HK-2 (cell line): ENCODE measurements around the gene METTL24.
A peak's percentile ranks its signal among the peaks of the same experiment; 100 is the strongest.
"Not testable (repeated sequence)": the region's sequence is repeated elsewhere in the genome, so short reads cannot be mapped to it uniquely, and the experiment has no call there.

Experiments
- DNase-seq: peaks from one replicate; pipeline ENCODE4 v3.0.0-alpha.2; 2018; ENCODE audit not compliant: unreplicated experiment

Gene METTL24

GRCh38 chr6:110265273-110265672 lies 92.9 kb downstream of the METTL24 start:
- DNase-seq: no peak

GRCh38 chr6:110256366-110256765 lies 101.8 kb downstream of the METTL24 start:
- no peak for DNase-seq

DNA sequence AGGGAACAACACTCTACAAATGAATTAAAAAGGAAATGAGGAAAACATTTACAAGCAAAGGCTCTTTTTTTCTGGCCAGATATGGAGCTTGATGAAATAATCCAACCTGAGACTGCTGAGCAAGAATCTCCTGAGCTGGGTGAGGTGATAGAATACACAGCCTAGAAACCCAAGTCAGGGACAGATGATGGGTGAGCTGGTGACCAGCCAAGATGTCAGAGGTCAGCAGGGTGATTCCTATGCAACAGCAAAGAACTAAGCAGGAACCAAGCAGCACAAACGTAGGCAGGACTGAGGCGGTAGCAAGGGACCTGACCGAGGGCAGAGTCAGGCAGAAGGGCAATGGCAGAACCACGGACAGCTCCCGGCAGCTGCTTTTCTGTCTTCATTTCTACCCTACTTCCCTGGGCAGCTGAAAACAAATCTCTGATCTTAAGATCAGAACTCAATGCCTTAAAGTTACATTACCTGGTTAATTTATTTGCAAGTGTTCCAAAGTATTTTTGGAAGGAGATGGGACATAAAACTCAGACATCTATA lies 102.9 kb downstream of the METTL24 start:
- peak; percentile 25 for DNase-seq

GRCh38 chr6:110250838-110251237 lies 107.3 kb downstream of the METTL24 start:
- DNase-seq: no peak

DNA sequence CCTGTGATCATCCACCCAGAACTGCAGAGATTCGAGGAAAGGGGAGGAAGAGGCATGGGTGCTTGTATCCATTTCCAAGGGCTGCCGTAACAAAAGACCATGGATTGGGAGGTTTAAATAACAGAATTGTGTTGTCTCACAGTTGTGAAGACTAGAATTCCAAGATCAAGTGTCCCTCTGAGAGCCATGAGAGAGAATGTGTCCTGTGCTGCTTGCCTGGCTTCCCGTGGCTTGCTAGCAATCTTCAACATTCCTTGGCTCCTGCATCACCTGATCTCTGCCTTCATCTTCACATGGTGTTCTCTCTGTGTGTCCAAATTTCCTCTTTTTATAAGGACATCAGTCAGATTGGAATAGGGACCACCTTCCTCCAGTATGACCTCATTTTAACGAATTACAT lies 108.1 kb downstream of the METTL24 start:
- DNase-seq: no peak

- no peak for DNase-seq
Measured at GRCh38 chr6:110246900-110247546, 111.1 kb downstream of the METTL24 start.

- DNase-seq: no peak
Measured at GRCh38 chr6:110246378-110246777, 111.8 kb downstream of the METTL24 start.

DNA sequence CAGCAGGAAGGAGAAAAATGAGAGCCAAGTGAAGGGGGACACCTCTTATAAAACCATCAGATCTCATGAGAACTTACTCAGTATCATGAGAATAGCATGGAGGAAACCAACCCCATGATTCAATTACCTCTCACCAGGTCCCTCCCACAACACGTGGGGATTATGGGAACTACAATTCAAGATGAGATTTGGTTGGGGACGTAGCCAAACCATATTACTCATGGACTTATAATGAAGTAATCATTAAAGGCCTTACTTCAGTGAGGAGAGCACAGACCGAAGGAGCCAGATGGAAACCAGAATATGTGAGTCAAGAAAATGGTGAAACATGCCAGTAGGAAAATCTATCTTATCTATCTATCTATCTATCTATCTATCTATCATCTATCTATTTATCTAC lies 113.5 kb downstream of the METTL24 start:
- not testable (repeated sequence) for DNase-seq

- no peak for DNase-seq
Measured at GRCh38 chr6:110239526-110240274, 118.4 kb downstream of the METTL24 start.

- DNase-seq: not testable (repeated sequence)
Measured at GRCh38 chr6:110236007-110236406, 122.1 kb downstream of the METTL24 start.

DNA sequence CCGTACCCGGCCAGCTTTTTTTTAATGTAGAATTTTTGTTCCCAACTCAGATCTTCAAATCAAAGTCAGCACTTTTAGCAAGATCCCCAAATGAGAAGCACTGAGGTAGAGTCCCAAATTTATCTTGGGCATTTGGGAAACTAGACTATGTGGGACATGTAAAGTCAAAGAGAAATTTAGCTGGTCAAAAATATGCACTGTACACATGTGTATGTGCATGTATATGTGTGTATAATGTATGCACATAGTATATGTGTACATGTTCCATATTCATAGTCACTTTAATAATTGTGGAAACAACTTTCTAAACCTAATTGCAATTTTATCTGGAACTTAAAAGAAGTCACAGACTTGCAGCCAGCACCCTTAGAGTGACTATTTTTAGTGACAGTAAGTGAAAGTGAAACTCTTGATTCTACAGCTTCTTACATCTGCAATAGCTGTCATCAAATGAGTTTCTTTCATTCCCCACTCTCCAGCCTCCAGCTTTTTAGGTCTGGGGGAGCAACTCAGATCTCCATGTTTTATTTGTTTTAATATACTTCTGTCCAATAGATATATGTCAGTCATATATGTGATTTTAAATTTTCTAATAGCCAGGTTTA lies 124.3 kb downstream of the METTL24 start:
- DNase-seq: no peak

DNA sequence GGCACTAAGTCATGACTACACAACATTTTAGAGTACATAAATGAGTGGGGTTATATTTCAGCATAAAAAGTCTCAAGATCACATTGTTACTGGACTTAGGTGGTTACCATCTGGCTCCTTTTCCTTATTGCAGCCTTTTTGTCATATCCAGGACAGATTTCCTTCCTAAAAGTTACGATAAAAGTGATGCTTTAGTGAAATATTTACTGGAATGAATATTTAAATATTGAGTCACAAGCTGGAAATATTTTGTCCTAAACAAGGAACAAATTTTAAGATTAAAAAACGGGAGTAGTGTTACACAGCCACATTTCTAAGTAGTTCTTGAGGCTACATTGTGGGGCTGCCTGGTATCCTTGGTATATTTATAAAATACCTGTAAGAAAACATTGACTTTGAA lies 125.7 kb downstream of the METTL24 start:
- no peak for DNase-seq

GRCh38 chr6:110226261-110226660 lies 131.9 kb downstream of the METTL24 start:
- no peak for DNase-seq

DNA sequence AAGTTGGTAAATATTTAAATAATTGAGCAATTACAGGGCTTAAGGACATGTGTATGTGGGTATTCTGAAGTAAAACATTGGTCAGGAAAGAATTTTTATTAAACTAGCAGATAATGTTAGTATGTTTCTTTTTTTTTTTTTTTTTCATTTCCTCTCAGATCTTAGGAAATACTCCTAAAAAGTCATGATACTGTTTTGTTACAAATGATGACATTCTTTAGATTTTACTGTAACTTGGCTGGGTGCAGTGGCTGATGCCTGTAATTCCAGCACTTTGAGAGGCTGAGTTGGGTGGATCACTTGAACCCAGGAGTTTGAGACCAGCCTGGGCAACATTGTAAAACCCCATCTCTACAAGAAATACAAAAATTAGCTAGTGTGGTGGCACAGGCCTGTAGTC lies 136.4 kb downstream of the METTL24 start:
- DNase-seq: no peak

DNA sequence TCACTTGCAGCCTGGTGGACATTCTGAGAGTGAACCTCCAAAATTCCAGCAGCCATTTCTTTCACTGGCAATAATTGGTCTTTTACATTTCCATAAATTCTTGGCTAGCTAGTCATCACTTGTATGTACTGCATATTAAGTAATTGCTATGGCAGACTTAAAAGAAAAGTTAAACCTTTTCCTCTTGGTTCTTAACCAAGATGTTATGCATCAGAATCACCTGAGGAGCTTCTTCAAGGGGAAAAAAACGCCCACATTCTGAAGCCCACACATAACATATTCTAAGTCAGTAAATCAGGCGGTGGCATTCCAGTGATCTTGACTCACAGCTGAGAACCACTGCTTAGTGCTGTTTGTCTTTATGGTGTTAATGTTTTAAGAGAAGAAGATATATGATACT lies 140.9 kb downstream of the METTL24 start:
- DNase-seq: peak; percentile 49

- no peak for DNase-seq
Measured at GRCh38 chr6:110216140-110216539, 142.0 kb downstream of the METTL24 start.

DNA sequence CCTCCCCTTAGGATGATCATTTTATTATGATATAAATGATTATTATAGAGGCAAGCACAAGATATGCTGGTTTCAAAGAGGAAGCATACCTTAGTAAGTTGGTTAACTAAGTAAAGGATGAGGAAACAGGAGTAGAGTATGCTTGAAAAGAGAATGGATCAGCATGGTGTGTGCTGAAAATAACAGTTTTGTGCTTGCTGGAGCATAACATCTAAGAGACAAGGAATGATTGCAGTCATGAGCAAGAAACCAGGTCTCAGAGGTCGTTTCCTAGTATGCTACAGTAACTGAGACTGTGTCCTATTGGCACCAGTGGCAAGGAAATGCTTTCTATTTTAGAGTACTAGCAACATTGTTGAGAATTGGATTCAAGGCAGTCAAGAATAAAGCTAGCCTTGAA lies 143.8 kb downstream of the METTL24 start:
- DNase-seq: no peak

- no peak for DNase-seq
Measured at GRCh38 chr6:110211753-110212152, 146.4 kb downstream of the METTL24 start.

GRCh38 chr6:110207652-110208051 lies 150.5 kb downstream of the METTL24 start:
- DNase-seq: no peak

DNA sequence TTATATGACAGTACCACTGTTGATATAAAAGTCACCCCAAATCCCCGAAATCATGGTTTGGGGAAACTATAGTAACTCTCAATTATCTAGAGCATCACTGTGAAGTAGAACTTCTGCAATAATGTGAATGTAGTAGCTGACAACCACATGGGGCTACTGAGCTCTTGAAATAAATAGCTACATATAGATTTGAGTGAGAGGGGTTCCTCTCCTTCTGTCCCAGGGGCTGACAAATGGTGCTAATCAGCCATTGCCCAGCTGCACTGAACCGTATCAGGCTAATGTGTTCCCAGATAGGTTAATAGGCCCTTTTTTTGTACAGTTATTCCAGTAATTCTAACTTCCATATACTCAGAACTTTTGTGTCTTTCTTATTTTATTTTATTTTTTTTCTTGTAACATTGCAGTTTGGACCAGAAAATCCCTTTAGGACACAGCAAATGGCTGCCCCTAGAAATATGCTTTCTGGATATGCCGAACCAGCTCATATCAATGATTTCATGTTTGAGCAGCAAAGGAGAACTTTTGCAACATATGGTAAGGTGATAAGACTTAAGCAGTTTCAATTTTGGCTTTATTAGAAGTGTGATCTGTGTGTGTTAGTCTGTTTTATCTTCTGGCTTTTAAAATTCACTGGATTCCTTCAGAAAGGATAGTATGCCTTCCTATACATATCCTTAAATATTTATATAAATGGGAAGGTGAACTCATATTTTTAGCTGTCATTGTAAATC lies 156.8 kb downstream of the METTL24 start:
- no peak for DNase-seq

DNA sequence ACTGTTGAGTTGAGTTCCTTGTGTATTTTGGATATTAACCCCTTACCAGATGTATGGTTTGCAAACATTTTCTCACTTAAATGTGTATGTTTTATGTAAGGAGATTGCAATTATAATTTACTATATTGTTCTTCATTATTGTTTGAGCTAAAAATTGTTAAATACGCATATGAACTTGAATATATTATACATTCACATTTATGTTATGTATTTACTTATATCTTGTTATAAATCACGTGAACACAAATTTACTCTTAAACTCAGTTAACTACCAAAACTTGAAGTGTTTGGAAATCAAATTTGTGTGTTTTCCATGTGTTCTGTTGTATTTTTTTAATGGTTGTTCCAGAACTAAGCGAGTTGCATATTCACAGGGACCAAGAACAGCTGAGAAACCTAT lies 159.6 kb downstream of the METTL24 start:
- no peak for DNase-seq

DNA sequence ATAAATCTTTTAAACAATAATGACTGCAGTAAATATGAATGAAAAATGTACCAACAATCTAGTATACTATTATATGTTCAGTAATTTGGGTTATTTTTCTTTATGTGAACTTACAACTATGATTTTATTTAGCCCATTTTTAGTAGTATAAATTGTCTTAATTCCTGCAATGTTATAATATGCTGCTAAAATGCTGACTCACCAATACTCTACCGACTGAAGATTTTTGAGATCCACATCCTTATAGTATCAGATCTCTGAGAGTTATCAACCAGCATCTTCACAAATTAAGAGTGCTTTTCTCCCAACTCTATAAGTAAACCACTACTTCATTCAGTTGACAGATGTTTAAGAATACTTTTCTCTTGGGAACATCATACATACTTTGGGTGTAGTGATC lies 161.3 kb downstream of the METTL24 start:
- DNase-seq: no peak
